H1 (cell line): ENCODE measurements around the gene PPP1R13B. TPM values are rescaled to one million over a fixed set of nuclear protein-coding genes. Genes with fewer than 3 reads are reported as not detected.

Source experiments
- POLR2A ChIP-seq, 2 experiments: IDR thresholded peaks; 1 replicate in 1 of 2; 2 replicates in 1 of 2; pipeline ENCODE4 v1.6.1; 2011; ENCODE audit warnings: low read depth in 2 of 2, low read length in 2 of 2, mild to moderate bottlenecking in 2 of 2; ENCODE audit errors: control extremely low read depth in 1 of 2
- POLR2AphosphoS5 ChIP-seq: IDR thresholded peaks from 2 replicates; pipeline ENCODE4 v1.6.1; 2011; ENCODE audit warnings: low read depth, low read length
- SUZ12 ChIP-seq: fragments of 200-600 bp; sonication (generic); IDR thresholded peaks from 2 replicates; pipeline ENCODE4 v1.6.1; 2012; ENCODE audit warnings: mild to moderate bottlenecking, inconsistent platforms, low read length, moderate library complexity, mixed read lengths
- polyA plus RNA-seq, 7 experiments: library from polyadenylated mRNA; depleted of rRNA in 3 of 7; stranded (reverse) in 5 of 7; unstranded in 2 of 7; fragments of >200 nt in 5 of 7; fragments of 200-250 nt in 2 of 7; gene quantifications; 1 replicate in 5 of 7; 2 replicates in 1 of 7; 4 replicates in 1 of 7; pipeline versions ENCODE4 v1.2.1 to v1.2.3, GENCODE V29; 2011 to 2013; ENCODE audit warnings: missing spikeins in 2 of 7, mixed read lengths in 2 of 7
- total RNA-seq: library from RNA; stranded (reverse); fragmentation: NEBNext Ultra II Directional; extraction: Animal tissue kit (Norgen Biotek cat#: 25700); gene quantifications from 2 replicates; pipeline ENCODE4 v1.2.1, GENCODE V29; 2021
- TF ChIP-seq, protein P1 (sequence below): fragments of 300-600 bp; sonication (generic); IDR thresholded peaks from 2 replicates; pipeline ENCODE4 v1.7.1; 2012; ENCODE audit warnings: low read length, moderate library complexity, mild to moderate bottlenecking, inconsistent platforms; ENCODE audit not compliant: insufficient replicate concordance

Gene PPP1R13B
- total and polyA plus RNA-seq, 2 of the 8 experiments (the other 6 are each of a cell fraction or from before 2014, with no cell fraction given), result 2.6 to 8.9 TPM

GRCh38 chr14:103867020-103867419 is 19.6 kb upstream of the PPP1R13B start (continued):
- TF ChIP-seq, protein P1, sequence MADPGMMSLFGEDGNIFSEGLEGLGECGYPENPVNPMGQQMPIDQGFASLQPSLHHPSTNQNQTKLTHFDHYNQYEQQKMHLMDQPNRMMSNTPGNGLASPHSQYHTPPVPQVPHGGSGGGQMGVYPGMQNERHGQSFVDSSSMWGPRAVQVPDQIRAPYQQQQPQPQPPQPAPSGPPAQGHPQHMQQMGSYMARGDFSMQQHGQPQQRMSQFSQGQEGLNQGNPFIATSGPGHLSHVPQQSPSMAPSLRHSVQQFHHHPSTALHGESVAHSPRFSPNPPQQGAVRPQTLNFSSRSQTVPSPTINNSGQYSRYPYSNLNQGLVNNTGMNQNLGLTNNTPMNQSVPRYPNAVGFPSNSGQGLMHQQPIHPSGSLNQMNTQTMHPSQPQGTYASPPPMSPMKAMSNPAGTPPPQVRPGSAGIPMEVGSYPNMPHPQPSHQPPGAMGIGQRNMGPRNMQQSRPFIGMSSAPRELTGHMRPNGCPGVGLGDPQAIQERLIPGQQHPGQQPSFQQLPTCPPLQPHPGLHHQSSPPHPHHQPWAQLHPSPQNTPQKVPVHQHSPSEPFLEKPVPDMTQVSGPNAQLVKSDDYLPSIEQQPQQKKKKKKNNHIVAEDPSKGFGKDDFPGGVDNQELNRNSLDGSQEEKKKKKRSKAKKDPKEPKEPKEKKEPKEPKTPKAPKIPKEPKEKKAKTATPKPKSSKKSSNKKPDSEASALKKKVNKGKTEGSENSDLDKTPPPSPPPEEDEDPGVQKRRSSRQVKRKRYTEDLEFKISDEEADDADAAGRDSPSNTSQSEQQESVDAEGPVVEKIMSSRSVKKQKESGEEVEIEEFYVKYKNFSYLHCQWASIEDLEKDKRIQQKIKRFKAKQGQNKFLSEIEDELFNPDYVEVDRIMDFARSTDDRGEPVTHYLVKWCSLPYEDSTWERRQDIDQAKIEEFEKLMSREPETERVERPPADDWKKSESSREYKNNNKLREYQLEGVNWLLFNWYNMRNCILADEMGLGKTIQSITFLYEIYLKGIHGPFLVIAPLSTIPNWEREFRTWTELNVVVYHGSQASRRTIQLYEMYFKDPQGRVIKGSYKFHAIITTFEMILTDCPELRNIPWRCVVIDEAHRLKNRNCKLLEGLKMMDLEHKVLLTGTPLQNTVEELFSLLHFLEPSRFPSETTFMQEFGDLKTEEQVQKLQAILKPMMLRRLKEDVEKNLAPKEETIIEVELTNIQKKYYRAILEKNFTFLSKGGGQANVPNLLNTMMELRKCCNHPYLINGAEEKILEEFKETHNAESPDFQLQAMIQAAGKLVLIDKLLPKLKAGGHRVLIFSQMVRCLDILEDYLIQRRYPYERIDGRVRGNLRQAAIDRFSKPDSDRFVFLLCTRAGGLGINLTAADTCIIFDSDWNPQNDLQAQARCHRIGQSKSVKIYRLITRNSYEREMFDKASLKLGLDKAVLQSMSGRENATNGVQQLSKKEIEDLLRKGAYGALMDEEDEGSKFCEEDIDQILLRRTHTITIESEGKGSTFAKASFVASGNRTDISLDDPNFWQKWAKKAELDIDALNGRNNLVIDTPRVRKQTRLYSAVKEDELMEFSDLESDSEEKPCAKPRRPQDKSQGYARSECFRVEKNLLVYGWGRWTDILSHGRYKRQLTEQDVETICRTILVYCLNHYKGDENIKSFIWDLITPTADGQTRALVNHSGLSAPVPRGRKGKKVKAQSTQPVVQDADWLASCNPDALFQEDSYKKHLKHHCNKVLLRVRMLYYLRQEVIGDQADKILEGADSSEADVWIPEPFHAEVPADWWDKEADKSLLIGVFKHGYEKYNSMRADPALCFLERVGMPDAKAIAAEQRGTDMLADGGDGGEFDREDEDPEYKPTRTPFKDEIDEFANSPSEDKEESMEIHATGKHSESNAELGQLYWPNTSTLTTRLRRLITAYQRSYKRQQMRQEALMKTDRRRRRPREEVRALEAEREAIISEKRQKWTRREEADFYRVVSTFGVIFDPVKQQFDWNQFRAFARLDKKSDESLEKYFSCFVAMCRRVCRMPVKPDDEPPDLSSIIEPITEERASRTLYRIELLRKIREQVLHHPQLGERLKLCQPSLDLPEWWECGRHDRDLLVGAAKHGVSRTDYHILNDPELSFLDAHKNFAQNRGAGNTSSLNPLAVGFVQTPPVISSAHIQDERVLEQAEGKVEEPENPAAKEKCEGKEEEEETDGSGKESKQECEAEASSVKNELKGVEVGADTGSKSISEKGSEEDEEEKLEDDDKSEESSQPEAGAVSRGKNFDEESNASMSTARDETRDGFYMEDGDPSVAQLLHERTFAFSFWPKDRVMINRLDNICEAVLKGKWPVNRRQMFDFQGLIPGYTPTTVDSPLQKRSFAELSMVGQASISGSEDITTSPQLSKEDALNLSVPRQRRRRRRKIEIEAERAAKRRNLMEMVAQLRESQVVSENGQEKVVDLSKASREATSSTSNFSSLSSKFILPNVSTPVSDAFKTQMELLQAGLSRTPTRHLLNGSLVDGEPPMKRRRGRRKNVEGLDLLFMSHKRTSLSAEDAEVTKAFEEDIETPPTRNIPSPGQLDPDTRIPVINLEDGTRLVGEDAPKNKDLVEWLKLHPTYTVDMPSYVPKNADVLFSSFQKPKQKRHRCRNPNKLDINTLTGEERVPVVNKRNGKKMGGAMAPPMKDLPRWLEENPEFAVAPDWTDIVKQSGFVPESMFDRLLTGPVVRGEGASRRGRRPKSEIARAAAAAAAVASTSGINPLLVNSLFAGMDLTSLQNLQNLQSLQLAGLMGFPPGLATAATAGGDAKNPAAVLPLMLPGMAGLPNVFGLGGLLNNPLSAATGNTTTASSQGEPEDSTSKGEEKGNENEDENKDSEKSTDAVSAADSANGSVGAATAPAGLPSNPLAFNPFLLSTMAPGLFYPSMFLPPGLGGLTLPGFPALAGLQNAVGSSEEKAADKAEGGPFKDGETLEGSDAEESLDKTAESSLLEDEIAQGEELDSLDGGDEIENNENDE, result no peak
- TF ChIP-seq POLR2AphosphoS5 (no peak), SUZ12 (no peak), POLR2A (IDR thresholded peaks at IDR 0.05; ENCODE audit: control extremely low read depth in 1 of 2, low read depth in 2 of 2, low read length in 2 of 2) (no peak)
